OCI-LY7 (cell line): ENCODE measurements around the gene ZSCAN10.

Experiments
- EZH2phosphoT487 ChIP-seq: fragments of 200-600 bp; sonication (generic); IDR thresholded peaks from 2 replicates; pipeline ENCODE4 v1.6.1; 2018; ENCODE audit warnings: low read depth, borderline replicate concordance, mild to moderate bottlenecking, mixed run types, antibody characterized with exemption, low read length, moderate library complexity, mixed read lengths
- TF ChIP-seq, protein P1 (sequence below): fragments of 200-600 bp; sonication (generic); conservative IDR thresholded peaks from 2 replicates; pipeline ENCODE4 v1.5.1; 2014; ENCODE audit warnings: mild to moderate bottlenecking, antibody characterized with exemption, low read length, moderate library complexity, mixed read lengths

DNA sequence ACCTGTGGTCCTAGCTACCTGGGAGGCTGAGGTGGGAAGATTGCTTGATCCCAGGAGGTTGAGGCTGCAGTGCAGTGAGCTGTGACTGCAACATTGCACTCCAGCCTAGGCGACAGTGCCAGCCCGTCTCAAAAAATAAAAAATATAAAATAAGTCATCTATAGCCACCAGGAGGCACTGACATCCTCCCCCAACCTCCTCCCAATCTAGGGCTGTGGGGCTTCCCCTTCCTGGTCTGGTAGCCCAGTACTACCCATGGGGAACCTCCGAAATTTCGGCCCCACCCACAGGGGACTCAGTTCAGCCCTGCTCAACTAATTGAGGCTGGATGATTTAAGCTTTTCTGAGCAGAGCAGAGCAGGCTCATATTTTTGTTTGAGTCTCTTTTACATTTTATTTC lies 3.2 kb downstream of the ZSCAN10 start:
- TF ChIP-seq, protein P1, sequence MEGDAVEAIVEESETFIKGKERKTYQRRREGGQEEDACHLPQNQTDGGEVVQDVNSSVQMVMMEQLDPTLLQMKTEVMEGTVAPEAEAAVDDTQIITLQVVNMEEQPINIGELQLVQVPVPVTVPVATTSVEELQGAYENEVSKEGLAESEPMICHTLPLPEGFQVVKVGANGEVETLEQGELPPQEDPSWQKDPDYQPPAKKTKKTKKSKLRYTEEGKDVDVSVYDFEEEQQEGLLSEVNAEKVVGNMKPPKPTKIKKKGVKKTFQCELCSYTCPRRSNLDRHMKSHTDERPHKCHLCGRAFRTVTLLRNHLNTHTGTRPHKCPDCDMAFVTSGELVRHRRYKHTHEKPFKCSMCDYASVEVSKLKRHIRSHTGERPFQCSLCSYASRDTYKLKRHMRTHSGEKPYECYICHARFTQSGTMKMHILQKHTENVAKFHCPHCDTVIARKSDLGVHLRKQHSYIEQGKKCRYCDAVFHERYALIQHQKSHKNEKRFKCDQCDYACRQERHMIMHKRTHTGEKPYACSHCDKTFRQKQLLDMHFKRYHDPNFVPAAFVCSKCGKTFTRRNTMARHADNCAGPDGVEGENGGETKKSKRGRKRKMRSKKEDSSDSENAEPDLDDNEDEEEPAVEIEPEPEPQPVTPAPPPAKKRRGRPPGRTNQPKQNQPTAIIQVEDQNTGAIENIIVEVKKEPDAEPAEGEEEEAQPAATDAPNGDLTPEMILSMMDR, result peak; percentile 71
- no peak for TF ChIP-seq EZH2phosphoT487
